Right lobe of liver (tissue), 4 donors: ENCODE measurements around the gene CELF2.

Experiments
- POLR2A ChIP-seq: fragments of 450-650 bp; IDR thresholded peaks from one replicate; pipeline ENCODE4 v1.6.1; 2017; ENCODE audit warnings: antibody characterized with exemption, mild to moderate bottlenecking
- TF ChIP-seq, protein P1 (sequence below), 4 donors: fragments of 200-600 bp in 3 of 4; fragments of 450-650 bp in 1 of 4; IDR thresholded peaks; one replicate each; pipeline versions ENCODE4 v1.5.1 to v1.8.0; 2016 to 2022; ENCODE audit warnings: antibody characterized with exemption in 4 of 4, mild to moderate bottlenecking in 2 of 4
- donor health status: DM: no; HTN: no; CAD: no.
- donor health status: DM: no; HTN: no; CAD: no.
- donor health status: DM: no; HTN: yes; CAD: no.

DNA sequence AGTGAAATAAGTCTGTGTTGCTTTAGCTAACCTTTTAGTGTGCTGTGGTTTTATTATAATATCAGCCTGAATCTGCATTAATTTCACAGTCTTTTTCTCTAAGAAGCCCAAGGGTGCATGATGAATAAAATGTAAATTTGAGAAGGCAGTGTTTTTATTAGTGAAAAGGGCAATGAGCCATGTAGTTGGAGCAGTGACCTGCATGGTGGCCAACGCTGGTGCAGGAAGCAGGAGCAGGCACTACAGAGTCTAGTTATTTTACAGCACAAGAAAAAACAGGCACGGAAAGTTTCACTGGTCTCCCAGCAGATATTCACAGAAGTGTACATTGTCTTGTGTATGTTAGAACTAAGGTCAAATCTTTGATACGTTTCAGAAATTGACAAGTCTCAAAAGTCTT, 247.8 kb downstream of the CELF2 start:
- TF ChIP-seq, protein P1, sequence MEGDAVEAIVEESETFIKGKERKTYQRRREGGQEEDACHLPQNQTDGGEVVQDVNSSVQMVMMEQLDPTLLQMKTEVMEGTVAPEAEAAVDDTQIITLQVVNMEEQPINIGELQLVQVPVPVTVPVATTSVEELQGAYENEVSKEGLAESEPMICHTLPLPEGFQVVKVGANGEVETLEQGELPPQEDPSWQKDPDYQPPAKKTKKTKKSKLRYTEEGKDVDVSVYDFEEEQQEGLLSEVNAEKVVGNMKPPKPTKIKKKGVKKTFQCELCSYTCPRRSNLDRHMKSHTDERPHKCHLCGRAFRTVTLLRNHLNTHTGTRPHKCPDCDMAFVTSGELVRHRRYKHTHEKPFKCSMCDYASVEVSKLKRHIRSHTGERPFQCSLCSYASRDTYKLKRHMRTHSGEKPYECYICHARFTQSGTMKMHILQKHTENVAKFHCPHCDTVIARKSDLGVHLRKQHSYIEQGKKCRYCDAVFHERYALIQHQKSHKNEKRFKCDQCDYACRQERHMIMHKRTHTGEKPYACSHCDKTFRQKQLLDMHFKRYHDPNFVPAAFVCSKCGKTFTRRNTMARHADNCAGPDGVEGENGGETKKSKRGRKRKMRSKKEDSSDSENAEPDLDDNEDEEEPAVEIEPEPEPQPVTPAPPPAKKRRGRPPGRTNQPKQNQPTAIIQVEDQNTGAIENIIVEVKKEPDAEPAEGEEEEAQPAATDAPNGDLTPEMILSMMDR (IDR thresholded peaks at IDR 0.05): no peak
- TF ChIP-seq POLR2A: no peak
